Measurements from ENCODE around the gene EIF3A.
A peak's percentile ranks its signal among the peaks of the same experiment; 100 is the strongest.
"Not testable (repeated sequence)": the region's sequence is repeated elsewhere in the genome, so short reads cannot be mapped to it uniquely, and the experiment has no call there.

Gene EIF3A

DNA sequence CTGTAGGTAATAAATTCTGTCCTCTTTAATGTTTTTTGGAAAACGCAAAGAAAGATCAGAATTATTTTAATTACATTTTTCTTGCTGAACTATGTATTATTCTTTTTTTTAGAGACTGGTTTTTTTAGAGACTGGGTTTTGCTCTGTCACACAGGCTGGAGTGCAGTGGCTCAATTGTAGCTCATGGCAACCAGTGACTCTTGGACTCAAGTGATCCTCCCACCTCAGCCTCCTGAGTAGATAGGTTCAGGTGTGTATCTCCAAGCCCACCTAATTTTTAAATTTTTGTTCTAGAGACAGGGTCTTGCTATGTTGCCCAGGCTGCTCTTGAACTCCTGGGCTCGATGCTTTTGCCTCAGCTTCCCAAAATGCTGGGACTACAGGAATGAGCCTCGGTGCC lies 18.0 kb upstream of the EIF3A start:
- DNase-seq, result no peak

DNA sequence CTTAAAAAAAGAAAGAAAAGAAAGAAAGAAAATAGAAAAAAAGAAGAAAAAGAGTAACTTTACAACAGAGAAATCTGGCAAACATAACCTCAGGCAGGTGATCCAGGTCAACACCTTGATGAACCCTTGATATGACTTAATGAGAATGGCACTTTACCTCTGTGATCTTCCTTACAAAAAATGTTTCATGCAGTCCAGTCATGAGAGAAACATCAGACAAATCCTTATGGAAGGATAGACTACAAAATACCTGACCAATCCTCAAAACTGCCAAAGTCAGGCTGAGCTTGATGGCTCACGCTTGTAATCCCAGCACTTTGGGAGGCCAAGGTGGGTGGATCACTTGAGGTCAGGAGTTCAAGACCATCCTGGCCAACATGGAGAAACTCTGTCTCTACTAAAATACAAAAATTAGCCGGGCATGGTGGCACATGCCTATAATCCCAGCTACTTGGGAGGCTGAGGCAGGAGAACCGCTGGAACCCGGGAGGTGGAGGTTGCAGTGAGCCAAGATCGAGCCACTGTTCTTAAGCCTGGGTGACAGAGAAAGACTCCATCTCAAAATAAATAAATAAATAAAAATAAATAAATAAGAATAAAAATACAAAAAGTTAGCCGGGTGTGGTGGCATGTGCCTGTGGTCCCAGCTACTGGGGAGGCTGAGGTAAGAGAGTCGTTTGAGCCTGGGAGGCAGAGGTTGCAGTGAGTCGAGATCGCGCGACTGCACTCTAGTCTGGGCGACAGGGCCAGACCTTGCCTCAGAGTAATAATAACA lies 16.2 kb upstream of the EIF3A start:
- DNase-seq, result not testable (repeated sequence)

DNA sequence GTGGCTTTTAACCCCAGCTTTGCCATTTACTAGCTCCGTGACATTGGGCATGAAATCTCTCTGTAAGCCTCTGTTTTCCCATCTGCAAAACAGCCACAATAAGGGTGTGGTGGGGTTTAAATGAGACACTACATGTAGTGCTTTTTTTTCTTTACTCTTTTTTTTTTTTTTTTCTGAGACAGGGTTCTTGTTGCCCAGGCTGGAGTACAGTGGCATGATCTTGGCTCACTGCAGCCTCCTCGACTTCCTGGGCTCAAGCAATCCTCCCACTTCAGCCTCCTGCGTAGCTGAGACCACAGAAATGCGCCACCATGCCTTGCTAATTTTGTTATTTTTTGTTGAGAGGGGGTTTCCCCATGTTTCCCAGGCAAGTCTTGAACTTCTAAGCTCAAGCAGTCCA lies 15.0 kb upstream of the EIF3A start:
- DNase-seq, result no peak

DNA sequence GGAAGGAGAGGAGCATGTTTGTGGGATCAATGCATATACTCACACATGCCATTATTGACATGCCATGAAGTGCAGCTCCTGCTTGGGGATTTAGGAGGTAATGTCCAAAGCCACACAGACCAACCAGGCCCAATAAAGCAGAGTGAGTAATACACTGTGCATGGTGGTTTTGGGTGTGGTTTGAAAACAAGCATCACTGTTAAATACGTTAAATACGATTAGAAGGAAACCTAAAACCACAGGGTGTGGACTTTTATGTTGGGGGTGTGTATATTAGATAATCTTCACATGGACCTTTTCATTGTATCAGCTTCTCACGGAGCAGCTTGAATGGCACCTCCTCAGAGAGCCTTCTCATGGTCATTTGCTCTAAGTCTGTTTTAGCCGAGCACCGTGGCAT lies 10.4 kb upstream of the EIF3A start:
- no peak for DNase-seq

DNA sequence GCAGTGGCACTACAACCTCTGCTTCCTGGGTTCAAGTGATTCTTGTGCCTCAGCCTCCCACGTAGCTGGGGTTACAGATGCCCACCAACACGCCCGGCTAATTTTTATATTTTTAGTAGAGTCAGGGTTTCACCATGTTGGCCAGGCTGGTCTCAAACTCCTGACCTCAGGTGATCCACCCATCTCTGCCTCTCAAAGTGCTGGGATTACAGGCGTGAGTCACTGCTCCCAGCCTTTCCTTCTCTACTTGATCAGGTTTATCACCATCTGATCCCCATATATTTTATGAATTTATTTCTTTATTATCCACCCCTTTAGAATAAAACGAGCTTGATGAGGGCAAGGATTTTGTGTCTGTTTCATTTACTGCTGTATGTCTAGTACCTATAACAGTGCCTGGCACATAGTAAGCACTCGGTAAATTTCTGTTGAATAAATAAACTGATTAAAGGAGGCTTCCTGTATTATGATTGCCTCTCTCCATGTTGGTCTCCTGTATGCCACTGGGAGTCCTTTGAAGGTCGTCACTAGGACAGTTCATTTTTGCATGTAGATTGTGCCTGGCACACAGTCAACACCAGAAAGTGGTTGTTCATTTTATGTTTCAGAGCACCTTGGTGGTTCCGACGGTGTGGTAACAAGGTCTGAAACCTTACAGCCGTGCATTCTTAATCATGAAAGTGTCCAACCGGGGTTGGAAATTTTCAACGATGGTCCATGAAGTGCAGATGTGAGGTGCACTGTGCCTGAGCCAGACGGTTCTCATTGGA lies 9.6 kb upstream of the EIF3A start:
- no peak for DNase-seq

DNA sequence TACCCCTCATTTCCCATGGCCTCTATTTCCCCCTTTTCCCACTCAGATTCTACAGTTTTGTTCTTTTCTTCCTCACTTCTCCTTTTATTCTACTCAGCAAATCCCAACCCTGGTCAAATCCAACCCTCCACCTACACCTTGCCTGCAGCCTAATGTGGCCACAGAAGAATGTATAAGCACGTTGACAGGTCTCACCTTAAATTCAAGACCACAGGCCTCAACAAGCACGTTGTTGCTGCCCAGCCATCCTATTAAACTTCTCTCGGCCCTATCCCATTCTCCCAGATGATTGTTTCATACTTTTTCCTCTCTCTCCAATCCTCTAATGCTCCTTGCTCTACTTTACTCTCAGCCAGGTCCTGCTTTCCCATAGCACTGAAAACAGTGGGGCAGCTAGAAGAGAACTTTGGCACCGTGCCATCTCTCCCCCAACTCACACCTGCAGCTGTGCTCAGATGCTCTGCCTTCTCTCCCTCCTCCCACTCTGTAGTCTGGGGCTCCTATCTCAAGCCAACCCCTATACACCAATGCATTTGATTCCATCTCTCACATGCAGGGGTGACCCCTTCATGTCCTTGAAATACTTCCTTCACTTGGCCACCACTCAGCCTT lies 6.8 kb upstream of the EIF3A start:
- DNase-seq, result no peak

DNA sequence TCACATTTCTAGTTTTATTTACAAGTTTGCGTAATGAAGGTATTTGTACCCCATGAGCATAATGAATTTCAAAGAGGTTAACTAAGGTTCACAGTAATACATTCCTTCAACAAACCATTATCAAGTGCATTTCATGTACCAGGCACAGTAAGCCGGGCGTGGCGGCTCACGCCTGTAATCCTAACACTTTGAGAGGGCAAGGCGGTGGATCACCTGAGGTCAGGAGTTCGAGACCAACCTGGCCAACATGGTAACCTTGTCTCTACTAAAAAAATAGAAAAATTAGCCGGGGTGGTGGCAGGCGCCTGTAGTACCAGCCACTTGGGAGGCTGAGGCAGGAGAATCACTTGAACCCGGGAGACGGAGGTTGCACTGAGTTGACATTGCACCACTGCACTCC lies 4.3 kb upstream of the EIF3A start:
- DNase-seq, result no peak

DNA sequence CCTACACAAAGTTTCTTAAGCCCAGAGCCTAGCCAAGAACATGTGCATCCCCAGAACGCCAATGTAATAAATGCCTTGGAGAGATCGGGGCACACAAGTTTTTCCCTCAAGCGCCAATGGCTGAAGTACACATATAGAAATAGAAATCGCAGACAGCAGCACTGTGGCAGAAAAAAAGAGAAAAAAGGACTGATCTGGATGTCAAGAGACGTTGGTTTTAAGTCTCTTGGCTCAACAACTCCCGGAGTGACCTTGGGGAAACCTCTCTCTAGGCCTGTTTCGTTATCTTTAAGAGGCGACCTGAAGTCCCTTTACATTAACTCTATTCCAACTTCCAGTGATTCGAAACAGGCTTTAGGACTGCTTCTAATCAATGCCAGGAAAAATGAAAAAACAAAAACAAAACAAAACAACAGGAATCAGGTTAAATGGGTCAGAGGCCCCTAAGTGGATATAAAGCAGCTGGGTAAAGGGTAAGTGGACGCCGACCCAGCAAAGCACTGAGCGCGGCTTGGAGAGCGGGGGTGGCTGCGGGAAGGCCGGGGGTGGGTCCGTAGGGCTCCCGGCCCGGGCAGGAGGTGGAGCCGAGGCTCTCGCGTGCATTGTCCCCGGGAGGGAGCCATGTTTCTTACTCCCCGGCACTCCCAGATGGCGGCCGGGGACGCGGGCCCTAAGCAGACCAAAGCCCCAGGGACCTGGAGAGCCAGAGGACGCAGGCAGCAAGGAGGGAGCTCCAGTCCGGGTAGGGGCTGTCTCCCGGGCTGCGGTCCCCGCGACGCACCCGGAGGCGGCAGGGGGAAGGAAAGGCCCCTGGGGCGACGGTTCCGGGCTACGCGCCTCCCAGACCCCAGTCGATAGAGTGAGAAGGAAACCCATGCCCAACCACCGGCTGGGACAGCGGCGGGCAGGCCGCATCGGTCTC lies 757 bp downstream of the EIF3A start:
- DNase-seq, result peak; percentile 21

DNA sequence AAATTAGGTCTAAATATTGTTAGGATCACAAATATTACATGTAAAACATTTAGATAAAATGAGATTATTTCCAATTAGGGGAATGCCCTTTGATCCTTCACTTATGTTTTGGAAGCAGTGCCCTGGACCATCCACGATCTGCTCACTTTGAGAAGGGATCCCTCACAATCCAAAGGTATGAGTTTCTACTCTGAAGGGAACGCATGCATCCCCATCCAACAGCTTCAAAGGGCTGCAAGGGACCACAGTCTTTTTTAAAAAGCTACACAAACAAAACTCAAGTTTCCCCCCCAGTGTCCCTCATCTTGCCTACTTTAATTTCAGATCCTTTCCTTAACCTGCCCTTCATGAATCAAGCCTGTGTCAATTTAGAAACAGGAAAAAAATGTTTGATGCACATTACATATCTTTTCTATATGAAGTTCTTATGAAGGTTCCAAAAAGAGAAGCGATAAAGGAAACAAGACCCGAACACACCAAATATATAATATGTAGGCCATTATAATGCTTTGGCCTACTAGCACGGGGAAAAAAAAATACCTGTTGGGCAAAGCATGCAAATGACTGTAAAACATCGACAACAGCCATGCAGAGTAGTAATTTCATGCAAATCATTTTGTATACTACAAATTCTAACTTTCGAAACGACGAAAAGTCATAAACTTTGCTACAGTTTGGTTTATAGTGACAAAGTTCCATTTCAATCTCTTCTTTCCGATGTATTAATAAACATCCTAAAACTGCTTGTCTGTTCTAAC lies 2.0 kb downstream of the EIF3A start:
- no peak for DNase-seq

DNA sequence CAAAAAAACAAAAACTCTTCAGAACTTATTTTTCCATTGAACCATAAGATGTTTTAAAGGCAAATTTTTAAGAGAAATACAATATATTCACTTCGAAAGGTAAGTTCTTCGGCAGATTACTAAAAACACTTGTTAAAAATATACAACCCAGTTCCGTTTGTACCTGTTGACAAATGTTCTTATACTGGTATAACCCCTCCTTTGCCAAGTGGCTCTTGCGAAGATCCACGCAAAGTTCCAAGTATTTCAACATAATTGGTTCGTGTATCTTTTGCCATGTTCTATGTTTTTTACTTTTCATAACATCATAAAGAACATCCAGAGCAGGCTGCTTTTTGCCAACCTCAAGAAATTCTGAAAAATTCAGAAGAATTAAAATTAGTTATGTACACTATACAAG lies 7.0 kb downstream of the EIF3A start:
- no peak for DNase-seq

DNA sequence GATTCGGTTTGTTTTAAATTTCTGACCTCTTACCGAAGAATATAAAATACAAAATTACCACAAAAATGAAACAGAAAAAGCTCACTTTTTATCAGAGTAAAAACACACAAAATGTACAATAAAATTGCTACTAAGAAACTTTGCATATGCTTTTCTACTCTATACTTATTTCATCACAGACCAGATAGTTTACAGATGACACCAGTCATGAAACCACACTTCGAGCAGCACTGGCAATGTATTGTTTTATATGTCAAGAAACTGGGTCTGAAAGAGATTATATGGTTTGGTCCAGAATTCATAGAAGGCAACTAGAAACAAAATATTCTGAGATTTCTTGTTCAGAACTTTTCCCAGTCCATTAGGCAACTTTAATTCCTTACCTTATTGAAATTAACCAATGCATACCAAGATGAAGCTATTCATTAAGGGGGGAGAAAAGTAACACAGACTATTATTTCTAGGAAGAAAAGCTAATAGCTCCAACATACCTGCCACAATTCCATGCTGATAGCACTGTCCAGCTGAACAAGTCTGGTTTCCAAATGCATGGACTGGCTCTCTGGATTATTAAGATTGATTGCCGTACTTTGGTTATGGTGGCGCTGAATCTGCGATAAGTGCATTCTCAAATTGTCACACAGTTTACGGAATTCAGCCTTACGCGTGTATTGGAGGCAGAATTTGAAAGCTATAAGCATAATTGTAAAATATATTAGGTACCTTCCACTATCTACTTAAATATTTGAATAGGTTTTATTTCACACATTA lies 10.0 kb downstream of the EIF3A start:
- no peak for DNase-seq

DNA sequence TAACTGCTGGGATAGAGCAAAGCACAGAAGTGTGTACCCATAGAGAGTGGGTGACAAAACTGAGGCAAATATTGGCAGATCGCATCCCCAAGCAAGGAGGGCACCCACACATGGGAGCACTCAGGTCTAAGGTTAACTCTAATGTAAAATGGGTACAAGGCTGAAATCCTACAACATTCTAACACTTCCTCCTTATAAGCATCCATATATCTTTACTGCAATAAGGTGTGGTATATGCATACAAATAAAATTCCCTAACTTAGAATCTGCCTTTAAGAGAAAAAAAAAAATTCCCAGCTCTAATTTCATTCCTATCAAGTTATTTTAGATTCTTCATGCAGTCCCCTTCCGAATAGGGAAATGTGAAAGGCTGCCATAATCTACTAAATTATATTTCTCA lies 18.7 kb downstream of the EIF3A start:
- no peak for DNase-seq

DNA sequence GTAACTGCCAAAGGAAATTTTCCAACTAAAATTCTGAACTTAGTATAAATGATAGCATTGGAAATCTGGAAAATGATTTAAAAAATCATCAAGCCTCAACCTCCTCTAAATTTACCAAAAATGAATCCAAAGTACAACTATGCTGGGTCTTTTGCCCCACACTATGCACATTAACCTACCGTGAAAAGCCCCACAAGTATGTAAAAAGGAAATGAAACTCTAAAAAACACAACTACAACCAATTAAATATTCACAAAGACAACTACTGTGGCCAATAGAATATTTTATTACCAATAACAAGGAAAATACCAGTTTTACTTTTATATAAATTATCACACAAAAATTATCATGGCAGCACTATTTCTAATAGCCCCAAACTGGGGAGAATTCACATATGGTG lies 19.3 kb downstream of the EIF3A start:
- no peak for DNase-seq

DNA sequence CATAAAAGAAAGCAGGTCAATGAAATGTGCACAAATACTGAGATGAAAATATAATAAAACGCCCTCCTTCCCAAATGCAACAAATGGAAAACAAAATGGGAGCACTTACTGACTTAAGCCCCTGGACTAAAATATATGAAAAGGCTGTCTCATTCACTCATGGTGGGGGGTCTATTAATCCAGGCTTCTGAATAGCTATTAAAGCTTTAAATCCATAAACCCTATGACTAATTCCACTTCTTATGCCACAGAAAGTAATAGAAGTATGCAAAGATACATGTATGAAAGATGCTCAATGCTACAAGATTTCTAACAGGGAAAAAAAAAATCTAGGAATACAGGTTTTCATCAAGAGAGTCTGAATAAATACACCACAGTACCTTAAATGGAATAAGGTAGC lies 20.5 kb downstream of the EIF3A start:
- no peak for DNase-seq

DNA sequence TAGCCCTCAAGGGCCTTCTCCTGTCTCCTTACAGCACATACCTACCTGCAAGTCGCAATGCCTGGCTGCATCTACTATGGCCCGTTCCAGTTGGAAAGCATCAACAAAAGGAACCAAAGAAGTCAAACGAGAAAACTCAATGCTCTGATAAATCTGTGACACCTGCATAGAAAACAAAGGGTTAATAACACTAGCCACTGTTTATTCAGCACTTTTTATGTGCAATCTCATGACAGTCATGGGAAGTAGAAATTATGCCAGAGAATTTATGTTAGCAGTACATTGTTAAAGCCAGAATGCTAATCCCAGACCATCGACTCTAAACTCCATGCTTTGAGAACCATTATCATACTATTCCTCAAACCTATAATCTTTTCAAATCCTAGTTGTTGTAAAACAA lies 21.1 kb downstream of the EIF3A start:
- no peak for DNase-seq

DNA sequence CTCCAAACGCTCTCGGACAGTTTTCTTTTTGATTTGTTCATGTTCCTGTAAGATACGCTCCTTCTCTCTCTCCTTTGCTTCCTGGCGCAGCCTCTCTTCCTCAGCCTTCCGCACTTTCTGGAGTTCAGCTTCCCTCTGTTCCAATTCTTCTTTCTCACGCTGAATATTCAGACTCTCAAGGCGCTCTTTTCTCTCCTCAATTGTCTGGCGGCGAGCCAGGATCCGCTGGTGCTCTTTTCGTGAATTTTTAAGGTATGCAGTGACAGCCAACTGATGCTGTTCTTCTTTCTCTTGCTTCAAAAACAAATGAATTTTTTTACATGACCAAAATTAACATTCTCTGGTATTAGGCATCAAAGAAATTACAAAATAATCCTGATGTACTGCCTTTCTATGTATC lies 22.6 kb downstream of the EIF3A start:
- DNase-seq, result no peak

DNA sequence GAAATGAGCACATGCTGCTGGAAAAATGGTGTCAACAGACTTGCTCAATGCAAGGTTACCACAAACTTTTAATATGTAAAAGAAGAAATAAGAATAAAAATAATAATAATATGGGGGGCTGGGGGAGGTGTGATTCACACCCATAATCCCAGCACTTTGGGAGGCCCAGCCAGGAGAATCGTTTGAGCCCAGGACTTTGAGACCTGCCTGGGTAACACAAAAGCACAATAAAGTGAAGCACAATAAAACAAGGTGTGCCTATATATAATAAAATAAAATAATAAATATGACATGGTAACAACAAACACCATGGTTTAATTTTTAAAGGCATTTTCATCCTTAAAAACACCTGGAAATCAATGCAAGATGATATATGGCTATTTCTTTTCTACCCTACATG lies 25.1 kb downstream of the EIF3A start:
- no peak for DNase-seq

DNA sequence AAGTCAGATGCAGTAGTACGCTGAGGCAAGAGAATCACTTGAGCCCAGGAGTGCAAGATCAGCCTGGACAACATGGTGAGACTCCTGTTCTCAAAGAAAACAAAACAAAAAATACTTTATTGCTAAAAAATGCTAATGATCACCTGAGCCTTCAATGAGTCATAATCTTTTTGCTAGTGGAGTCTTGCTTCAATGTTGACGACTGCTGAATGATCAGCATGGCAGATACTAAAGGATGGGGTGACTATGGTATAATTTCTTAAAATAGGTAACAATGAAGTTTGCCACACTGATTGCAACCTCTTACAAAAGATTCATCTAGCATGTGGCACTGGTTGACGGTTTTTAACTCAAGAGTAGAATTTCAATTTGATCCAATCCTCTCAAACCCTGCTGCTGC lies 28.8 kb downstream of the EIF3A start:
- DNase-seq, result no peak

DNA sequence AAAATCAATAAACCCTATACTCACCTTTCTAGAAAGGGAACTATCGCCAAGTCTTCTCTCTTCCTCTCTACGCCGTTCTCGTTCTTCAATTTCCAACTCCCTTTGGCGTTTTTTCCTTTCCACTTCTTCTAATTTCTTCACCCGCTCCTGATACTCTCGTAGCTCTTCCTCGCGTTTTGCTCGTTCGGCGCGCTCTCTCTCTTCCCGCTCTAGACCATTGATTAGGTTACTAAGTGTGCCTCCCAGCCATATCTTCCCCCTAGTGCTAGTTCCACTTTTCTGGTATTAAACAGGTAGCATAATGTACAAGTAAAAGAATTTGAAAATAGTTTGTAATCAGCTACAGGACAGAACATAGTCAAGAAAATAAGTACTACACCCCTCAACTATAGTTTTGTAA lies 30.8 kb downstream of the EIF3A start:
- DNase-seq, result no peak

DNA sequence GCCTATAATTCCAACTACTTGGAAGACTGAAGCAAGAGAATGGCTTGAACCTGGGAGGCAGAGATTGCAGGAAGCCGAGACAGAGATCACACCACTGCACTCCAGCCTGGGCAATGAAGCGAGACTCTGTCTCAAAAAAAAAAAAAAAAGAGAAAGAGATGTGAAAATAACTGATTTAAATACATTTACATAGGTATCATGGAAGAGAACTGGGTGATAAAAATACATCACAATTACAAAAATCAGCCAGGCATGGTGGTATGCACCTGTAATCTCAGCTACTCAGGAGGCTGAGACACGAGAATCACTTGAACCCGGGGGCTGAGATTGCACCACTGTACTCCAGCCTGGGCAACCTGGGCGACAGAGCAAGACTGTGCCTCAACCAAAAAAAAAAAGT lies 31.3 kb downstream of the EIF3A start:
- no peak for DNase-seq

DNA sequence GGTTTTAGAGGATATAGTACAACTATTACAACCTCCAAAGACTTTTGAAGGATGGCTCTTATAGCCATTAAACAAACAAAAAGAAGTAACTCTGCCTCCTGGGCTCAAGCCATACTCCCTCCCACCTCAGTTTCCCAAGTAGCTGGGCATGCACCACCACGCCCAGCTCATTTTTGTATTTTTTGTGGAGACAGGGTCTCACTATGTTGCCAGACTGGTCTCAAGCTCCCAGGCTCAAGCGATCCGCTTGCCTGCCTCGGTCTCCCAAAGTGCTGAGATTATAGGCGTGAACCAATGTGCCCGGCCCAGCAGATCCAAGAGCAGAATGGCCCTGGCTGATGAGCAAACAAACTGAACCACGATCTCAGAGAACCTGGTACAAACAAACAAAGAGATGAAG lies 35.1 kb downstream of the EIF3A start:
- DNase-seq, result no peak

DNA sequence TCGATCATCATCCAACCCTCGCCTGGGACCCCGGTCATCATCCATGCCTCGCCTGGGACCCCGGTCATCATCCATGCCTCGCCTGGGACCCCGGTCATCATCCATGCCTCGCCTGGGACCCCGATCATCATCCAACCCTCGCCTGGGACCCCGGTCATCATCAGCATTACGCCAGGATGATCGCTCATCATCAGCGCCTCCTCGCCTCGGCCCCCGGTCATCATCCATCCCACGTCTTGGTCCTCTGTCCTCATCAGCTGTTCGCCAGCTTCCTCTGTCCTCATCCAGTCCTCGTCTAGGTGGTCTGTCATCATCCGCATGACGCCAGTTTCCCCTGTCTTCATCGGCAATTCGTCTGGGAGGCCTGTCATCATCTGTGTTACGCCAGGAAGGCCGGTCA lies 38.4 kb downstream of the EIF3A start:
- no peak for DNase-seq
